Erythroblast (primary cell): Measurements from ENCODE around the gene HRH4.

Source experiments
- GATA1 ChIP-seq: IDR thresholded peaks from 2 replicates; pipeline ENCODE4 v1.6.1; 2011; ENCODE audit warnings: low read depth, mild to moderate bottlenecking, control low read depth, low read length, moderate library complexity
- POLR2A ChIP-seq: IDR thresholded peaks from 2 replicates; pipeline ENCODE4 v1.6.1; 2011; ENCODE audit warnings: mild to moderate bottlenecking, low read length

- TF ChIP-seq POLR2A: no peak
- no peak for TF ChIP-seq GATA1
These were observed 2.7 kb downstream of the HRH4 start for GRCh38 chr18:24462838-24463775.
